Adrenal gland (tissue), 12 donors: ENCODE results near the gene FTCDNL1. TPM values are rescaled to one million over a fixed set of nuclear protein-coding genes. Genes with fewer than 3 reads are reported as not detected.

ENCODE experiments used
- DNase-seq, 7 donors: peaks; one replicate each; pipeline ENCODE4 v3.0.0-alpha.2; 2019 to 2020
- H3K27ac ChIP-seq, 5 donors: fragments of 200-600 bp; sonication (generic) in 4 of 5; 1 replicate in 3 of 5; 2 replicates in 2 of 5; pipeline versions ENCODE4 v1.5.1 to v1.8.0; 2016 to 2020; ENCODE audit warnings: mild to moderate bottlenecking in 1 of 5
- H3K27me3 ChIP-seq: fragments of 200-600 bp; 2 replicates; pipeline ENCODE4 v1.8.0; 2021
- H3K36me3 ChIP-seq, 2 donors: fragments of 200-600 bp; replicated peaks in 1 of 2; 1 replicate in 1 of 2; 2 replicates in 1 of 2; pipeline versions ENCODE4 v1.5.1 to v1.8.0; 2018 to 2022
- H3K4me1 ChIP-seq, 2 donors: fragments of 200-600 bp; replicated peaks in 1 of 2; 1 replicate in 1 of 2; 2 replicates in 1 of 2; pipeline versions ENCODE4 v1.5.1 to v1.8.0; 2018 to 2021
- H3K4me3 ChIP-seq, 4 donors: fragments of 200-600 bp; sonication (generic) in 3 of 4; one replicate each; pipeline ENCODE4 v1.5.1; 2016 to 2018
- H3K9me3 ChIP-seq, 3 donors: fragments of 200-600 bp; sonication (generic) in 1 of 3; replicated peaks in 1 of 3; 1 replicate in 2 of 3; 2 replicates in 1 of 3; pipeline versions ENCODE4 v1.5.1 to v1.8.0; 2016 to 2021
- POLR2A ChIP-seq, 2 donors: fragments of 450-650 bp; IDR thresholded peaks; one replicate each; pipeline ENCODE4 v1.6.1; 2017; ENCODE audit warnings: antibody characterized with exemption in 2 of 2, mild to moderate bottlenecking in 2 of 2, moderate library complexity in 1 of 2
- WGBS, 4 donors: extraction: QIAGEN DNeasy Blood & Tissue Kit in 2 of 4; methylation state at CpG; one replicate each; pipeline versions ENCODE4 v1.1.5 to v1.1.7; 2013 to 2017; 5-methylcytosine and 5-hydroxymethylcytosine counted together
- intact Hi-C, 2 donors: fragments of 100-400 bp; cut with DNase I; formaldehyde crosslinking; loops; one replicate each; pipeline versions ENCODE4 v1.14.1 to v1.15.0; 2022 to 2023
- polyA plus RNA-seq, 3 donors: library from polyadenylated mRNA; stranded (reverse); fragments of 200-250 nt in 2 of 3; fragments of 350-450 nt in 1 of 3; fragmentation: Illumina TruSeq in 1 of 3; extraction: RNeasy Lipid Tissue Mini Kit (QIAGEN cat#74804) in 1 of 3; gene quantifications; one replicate each; pipeline ENCODE4 v1.2.3, GENCODE V29; 2013 to 2014
- total RNA-seq, 9 donors: library from RNA; depleted of rRNA in 4 of 9; stranded (reverse); fragments of >200 nt in 4 of 9; fragments of 120-200 nt in 1 of 9; fragmentation: NEBNext Ultra II Directional in 1 of 9; extraction: Animal tissue kit (Norgen Biotek cat#: 25700) in 1 of 9; gene quantifications; one replicate each; pipeline versions ENCODE4 v1.1.0 to v1.2.4, GENCODE V29; 2013 to 2023
- TF ChIP-seq, protein P1 (sequence below), 6 experiments: fragments of 450-650 bp in 4 of 6; fragments of 200-600 bp in 2 of 6; sonication (generic) in 1 of 6; IDR thresholded peaks; 1 replicate in 5 of 6; 2 replicates in 1 of 6; pipeline versions ENCODE4 v1.5.1 to v1.8.0; 2016 to 2021; ENCODE audit warnings: antibody characterized with exemption in 6 of 6, mild to moderate bottlenecking in 2 of 6, moderate library complexity in 1 of 6
- donor health status: healthy with polysubstance abuse.
- donor health status: Bipolar disorder and iron deficiency.
- donor health status: DM: yes; HTN: yes; CAD: no.
- donor health status: DM: no; HTN: no; CAD: no.
- donor health status: DM: no; HTN: no; CAD: no.
- donor health status: DM: yes; HTN: yes; CAD: no.

The FTCDNL1 gene
- total and polyA plus RNA-seq, 12 donors: 2.6 to 19.1 (median 10.1) TPM

- Histone ChIP-seq H3K9me3 (no peaks in the 10 kb centered on the region), H3K36me3 (no peaks in the 10 kb centered on the region), H3K4me1 (no peaks in the 10 kb centered on the region), H3K4me3 (no peak overlapping the region), H3K27me3 (no peaks in the 10 kb centered on the region), H3K27ac (no peak overlapping the region)
- TF ChIP-seq POLR2A (IDR thresholded peaks at IDR 0.05): no peak
- TF ChIP-seq, protein P1, sequence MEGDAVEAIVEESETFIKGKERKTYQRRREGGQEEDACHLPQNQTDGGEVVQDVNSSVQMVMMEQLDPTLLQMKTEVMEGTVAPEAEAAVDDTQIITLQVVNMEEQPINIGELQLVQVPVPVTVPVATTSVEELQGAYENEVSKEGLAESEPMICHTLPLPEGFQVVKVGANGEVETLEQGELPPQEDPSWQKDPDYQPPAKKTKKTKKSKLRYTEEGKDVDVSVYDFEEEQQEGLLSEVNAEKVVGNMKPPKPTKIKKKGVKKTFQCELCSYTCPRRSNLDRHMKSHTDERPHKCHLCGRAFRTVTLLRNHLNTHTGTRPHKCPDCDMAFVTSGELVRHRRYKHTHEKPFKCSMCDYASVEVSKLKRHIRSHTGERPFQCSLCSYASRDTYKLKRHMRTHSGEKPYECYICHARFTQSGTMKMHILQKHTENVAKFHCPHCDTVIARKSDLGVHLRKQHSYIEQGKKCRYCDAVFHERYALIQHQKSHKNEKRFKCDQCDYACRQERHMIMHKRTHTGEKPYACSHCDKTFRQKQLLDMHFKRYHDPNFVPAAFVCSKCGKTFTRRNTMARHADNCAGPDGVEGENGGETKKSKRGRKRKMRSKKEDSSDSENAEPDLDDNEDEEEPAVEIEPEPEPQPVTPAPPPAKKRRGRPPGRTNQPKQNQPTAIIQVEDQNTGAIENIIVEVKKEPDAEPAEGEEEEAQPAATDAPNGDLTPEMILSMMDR (IDR thresholded peaks at IDR 0.05): no peak
- intact Hi-C loops: no loop called here
- 78 to 82% (median 80%) methylated on average over 2 of the region's 2 CpGs for WGBS, 4 donors
- no peak for DNase-seq
Measured at GRCh38 chr2:199777916-199778315, 73.1 kb downstream of the FTCDNL1 start.

GRCh38 chr2:199777315-199777714, 73.7 kb downstream of the FTCDNL1 start:
- TF ChIP-seq, protein P1 (IDR thresholded peaks at IDR 0.05): no peak
- no peak for TF ChIP-seq POLR2A (IDR thresholded peaks at IDR 0.05)
- H3K27ac ChIP-seq: no peak overlapping the region
- no peak overlapping the region for H3K4me3 ChIP-seq
- H3K36me3 ChIP-seq: no peaks in the 10 kb centered on the region
- no peak for DNase-seq
- H3K9me3 ChIP-seq: no peaks in the 10 kb centered on the region
- WGBS, 4 donors: 93 to 100% (median 98%) methylated on average over 1 of the region's 1 CpG
- no peaks in the 10 kb centered on the region for H3K4me1 ChIP-seq
- H3K27me3 ChIP-seq: no peaks in the 10 kb centered on the region
- intact Hi-C loops: no loop called here

GRCh38 chr2:199775267-199775666, 75.7 kb downstream of the FTCDNL1 start:
- Histone ChIP-seq H3K4me3 (no peak overlapping the region), H3K27ac (no peak overlapping the region), H3K4me1 (no peaks in the 10 kb centered on the region), H3K9me3 (no peaks in the 10 kb centered on the region), H3K36me3 (no peaks in the 10 kb centered on the region), H3K27me3 (no peaks in the 10 kb centered on the region)
- intact Hi-C loops: no loop called here
- 78 to 92% (median 89%) methylated on average over 3 of the region's 3 CpGs for WGBS, 4 donors
- no peak for DNase-seq
- TF ChIP-seq, protein P1 (IDR thresholded peaks at IDR 0.05): no peak
- TF ChIP-seq POLR2A (IDR thresholded peaks at IDR 0.05): no peak

GRCh38 chr2:199772035-199772976, 78.7 kb downstream of the FTCDNL1 start:
- Histone ChIP-seq H3K9me3 (no peaks in the 10 kb centered on the region), H3K27ac (no peak overlapping the region), H3K4me3 (no peak overlapping the region), H3K36me3 (no peaks in the 10 kb centered on the region), H3K4me1 (no peaks in the 10 kb centered on the region), H3K27me3 (no peaks in the 10 kb centered on the region)
- 72 to 76% (median 75%) methylated on average over 12 of the region's 12 CpGs for WGBS, 4 donors
- no peak for DNase-seq
- intact Hi-C loops: no loop called here
- TF ChIP-seq, protein P1 (IDR thresholded peaks at IDR 0.05): no peak
- no peak for TF ChIP-seq POLR2A (IDR thresholded peaks at IDR 0.05)
